ENCODE results near the gene L3MBTL1. TPM values are rescaled to one million over a fixed set of nuclear protein-coding genes. Genes with fewer than 3 reads are reported as not detected.

L3MBTL1 gene
- polyA plus RNA-seq, 1 donor (not counting 4 experiments of a cell fraction or from before 2014, with no cell fraction given), result 5.0 TPM

DNA sequence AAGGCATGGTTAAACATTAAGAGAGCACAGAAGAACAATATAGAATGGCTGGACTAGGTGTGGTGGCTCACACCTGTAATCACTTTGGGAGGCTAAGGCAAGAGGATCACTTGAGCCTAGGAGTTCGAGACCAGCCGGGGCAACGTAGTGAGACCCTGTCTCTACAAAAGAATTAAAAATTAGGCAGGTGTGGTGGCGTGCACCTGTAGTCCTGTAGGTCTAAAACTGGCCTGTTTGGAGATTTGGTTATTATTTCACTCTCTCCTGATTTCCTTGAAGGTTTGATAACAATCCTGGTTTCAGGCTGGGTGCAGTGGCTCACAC, 34.2 kb upstream of the L3MBTL1 start:
- no peak for FAIRE-seq
- TF ChIP-seq EZH2 (IDR thresholded peaks at IDR 0.05; ENCODE audit: low read length), result no peak
- TF ChIP-seq, protein P1, sequence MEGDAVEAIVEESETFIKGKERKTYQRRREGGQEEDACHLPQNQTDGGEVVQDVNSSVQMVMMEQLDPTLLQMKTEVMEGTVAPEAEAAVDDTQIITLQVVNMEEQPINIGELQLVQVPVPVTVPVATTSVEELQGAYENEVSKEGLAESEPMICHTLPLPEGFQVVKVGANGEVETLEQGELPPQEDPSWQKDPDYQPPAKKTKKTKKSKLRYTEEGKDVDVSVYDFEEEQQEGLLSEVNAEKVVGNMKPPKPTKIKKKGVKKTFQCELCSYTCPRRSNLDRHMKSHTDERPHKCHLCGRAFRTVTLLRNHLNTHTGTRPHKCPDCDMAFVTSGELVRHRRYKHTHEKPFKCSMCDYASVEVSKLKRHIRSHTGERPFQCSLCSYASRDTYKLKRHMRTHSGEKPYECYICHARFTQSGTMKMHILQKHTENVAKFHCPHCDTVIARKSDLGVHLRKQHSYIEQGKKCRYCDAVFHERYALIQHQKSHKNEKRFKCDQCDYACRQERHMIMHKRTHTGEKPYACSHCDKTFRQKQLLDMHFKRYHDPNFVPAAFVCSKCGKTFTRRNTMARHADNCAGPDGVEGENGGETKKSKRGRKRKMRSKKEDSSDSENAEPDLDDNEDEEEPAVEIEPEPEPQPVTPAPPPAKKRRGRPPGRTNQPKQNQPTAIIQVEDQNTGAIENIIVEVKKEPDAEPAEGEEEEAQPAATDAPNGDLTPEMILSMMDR (optimal IDR thresholded peaks at IDR 0.05 in 1 of 3, IDR thresholded peaks at IDR 0.05 in 1 of 3, conservative IDR thresholded peaks at IDR 0.05 in 1 of 3; ENCODE audit: extremely low read depth in 1 of 3, insufficient read depth in 2 of 3, low read length in 3 of 3), result no peak

GRCh38 chr20:43477193-43477592, 30.3 kb upstream of the L3MBTL1 start:
- Histone ChIP-seq H3K4me3 (ENCODE audit: control insufficient read depth in 2 of 3, extremely low read depth in 1 of 3, insufficient read depth in 2 of 3, low read depth in 1 of 3, low read length in 3 of 3) (no peak overlapping the region), H2AFZ (ENCODE audit: control insufficient read depth, low read length) (no peak overlapping the region), H3K27me3 (ENCODE audit: control insufficient read depth, extremely low read depth, insufficient read depth, low read length) (peaks cover 3% of the 10 kb centered on the region), H4K20me1 (ENCODE audit: control insufficient read depth, extremely low read depth, insufficient read depth, low read length) (no peaks in the 10 kb centered on the region), H3K79me2 (ENCODE audit: control insufficient read depth, insufficient read depth, low read length) (no peaks in the 10 kb centered on the region), H3K36me3 (ENCODE audit: control insufficient read depth in 2 of 2, extremely low read depth in 1 of 2, insufficient read depth in 2 of 2, low read length in 2 of 2) (no peaks in the 10 kb centered on the region), H3K9ac (ENCODE audit: control insufficient read depth, extremely low read depth, insufficient read depth, low read length) (no peak overlapping the region), H3K4me2 (ENCODE audit: control insufficient read depth, extremely low read depth, insufficient read depth, low read depth, low read length) (no peak overlapping the region), H3K9me1 (ENCODE audit: control insufficient read depth, extremely low read depth, insufficient read depth, low read length) (no peaks in the 10 kb centered on the region), H3K27ac (ENCODE audit: control insufficient read depth, insufficient read depth, low read length) (no peak overlapping the region), H3K9me3 (ENCODE audit: control insufficient read depth, low read depth, low read length) (peaks cover 2% of the 10 kb centered on the region), H3K4me1 (ENCODE audit: control insufficient read depth, extremely low read depth, insufficient read depth, low read length) (no peaks in the 10 kb centered on the region)
- TF ChIP-seq, protein P1 (optimal IDR thresholded peaks at IDR 0.05 in 1 of 3, IDR thresholded peaks at IDR 0.05 in 1 of 3, conservative IDR thresholded peaks at IDR 0.05 in 1 of 3; ENCODE audit: extremely low read depth in 1 of 3, insufficient read depth in 2 of 3, low read length in 3 of 3), result no peak
- TF ChIP-seq EZH2 (IDR thresholded peaks at IDR 0.05; ENCODE audit: low read length), result no peak
- DNase-seq (ENCODE audit: low read depth, low spot score) (no peak), FAIRE-seq (no peak)
- dilution Hi-C loops (cut with MboI; ENCODE audit: extremely low pct_ligation_motif_present, low sequenced_read_pairs), result no loop called here

More for the DNA sequence above, 34.2 kb upstream of the L3MBTL1 start:
- H3K36me3 ChIP-seq (ENCODE audit: control insufficient read depth in 2 of 2, extremely low read depth in 1 of 2, insufficient read depth in 2 of 2, low read length in 2 of 2), result no peaks in the 10 kb centered on the region
- no peaks in the 10 kb centered on the region for H3K9me3 ChIP-seq (ENCODE audit: control insufficient read depth, low read depth, low read length)
- no peak overlapping the region for H3K9ac ChIP-seq (ENCODE audit: control insufficient read depth, extremely low read depth, insufficient read depth, low read length)
- H3K4me1 ChIP-seq (ENCODE audit: control insufficient read depth, extremely low read depth, insufficient read depth, low read length), result no peaks in the 10 kb centered on the region
- dilution Hi-C loops (cut with MboI; ENCODE audit: extremely low pct_ligation_motif_present, low sequenced_read_pairs), result no loop called here
- no peaks in the 10 kb centered on the region for H3K9me1 ChIP-seq (ENCODE audit: control insufficient read depth, extremely low read depth, insufficient read depth, low read length)
- DNase-seq (ENCODE audit: low read depth, low spot score), result no peak
- H3K27me3 ChIP-seq (ENCODE audit: control insufficient read depth, extremely low read depth, insufficient read depth, low read length), result peaks cover 3% of the 10 kb centered on the region
- H3K27ac ChIP-seq (ENCODE audit: control insufficient read depth, insufficient read depth, low read length), result no peak overlapping the region
- H3K4me2 ChIP-seq (ENCODE audit: control insufficient read depth, extremely low read depth, insufficient read depth, low read depth, low read length), result no peak overlapping the region
- no peak overlapping the region for H3K4me3 ChIP-seq (ENCODE audit: control insufficient read depth in 2 of 3, extremely low read depth in 1 of 3, insufficient read depth in 2 of 3, low read depth in 1 of 3, low read length in 3 of 3)
- H2AFZ ChIP-seq (ENCODE audit: control insufficient read depth, low read length), result no peak overlapping the region
- H4K20me1 ChIP-seq (ENCODE audit: control insufficient read depth, extremely low read depth, insufficient read depth, low read length), result no peaks in the 10 kb centered on the region
- H3K79me2 ChIP-seq (ENCODE audit: control insufficient read depth, insufficient read depth, low read length), result no peaks in the 10 kb centered on the region

Data from keratinocyte (primary cell).